ENCODE data around the gene OBI1. TPM values are rescaled to one million over a fixed set of nuclear protein-coding genes. Genes with fewer than 3 reads are reported as not detected.
A peak's percentile ranks its signal among the peaks of the same experiment; 100 is the strongest.

The OBI1 gene
- total RNA-seq, 2 donors from 2014 or later = 16.7 to 28.6 TPM

GRCh38 chr13:78660495-78660857, 1.5 kb upstream of the OBI1 start:
- H3K9me3 ChIP-seq (ENCODE audit: control insufficient read depth, low read length) = no peaks in the 10 kb centered on the region
- peaks cover 6% of the 10 kb centered on the region for H3K36me3 Mint-ChIP-seq (ENCODE audit: low read depth)
- H3K4me1 ChIP-seq (ENCODE audit: control insufficient read depth, insufficient read depth, low read length) = no peaks in the 10 kb centered on the region
- 93 to 100% methylated on average over 1 to 3 of the region's 4 CpGs for WGBS, 2 experiments (ENCODE audit: insufficient coverage in 1 of 2, insufficient read length in 1 of 2)
- no peak overlapping the region for H3K27ac ChIP-seq (ENCODE audit: low read depth, low read length)
- DNase-seq = no peak
- no peaks in the 10 kb centered on the region for H3K27me3 ChIP-seq (ENCODE audit: control insufficient read depth, insufficient read depth, low read length, poor library complexity, severe bottlenecking)
- no peaks in the 10 kb centered on the region for H3K36me3 ChIP-seq (ENCODE audit: control insufficient read depth, insufficient read depth, low read length)
- H3K9ac ChIP-seq (ENCODE audit: extremely low read depth, low read length, poor library complexity, severe bottlenecking) = no peak overlapping the region
- H3K27me3 Mint-ChIP-seq (ENCODE audit: insufficient read depth) = peaks cover 36% of the 10 kb centered on the region
- H3K4me3 Mint-ChIP-seq = no peak overlapping the region
- no peak for TF ChIP-seq CTCF (conservative IDR thresholded peaks at IDR 0.05)
- peaks cover 5% of the 10 kb centered on the region for H3K9me3 Mint-ChIP-seq
- H3K4me1 Mint-ChIP-seq = peaks cover 36% of the 10 kb centered on the region
- H3K4me3 ChIP-seq (ENCODE audit: low read length) = no peak overlapping the region
- no peak overlapping the region for H3K27ac Mint-ChIP-seq

DNA sequence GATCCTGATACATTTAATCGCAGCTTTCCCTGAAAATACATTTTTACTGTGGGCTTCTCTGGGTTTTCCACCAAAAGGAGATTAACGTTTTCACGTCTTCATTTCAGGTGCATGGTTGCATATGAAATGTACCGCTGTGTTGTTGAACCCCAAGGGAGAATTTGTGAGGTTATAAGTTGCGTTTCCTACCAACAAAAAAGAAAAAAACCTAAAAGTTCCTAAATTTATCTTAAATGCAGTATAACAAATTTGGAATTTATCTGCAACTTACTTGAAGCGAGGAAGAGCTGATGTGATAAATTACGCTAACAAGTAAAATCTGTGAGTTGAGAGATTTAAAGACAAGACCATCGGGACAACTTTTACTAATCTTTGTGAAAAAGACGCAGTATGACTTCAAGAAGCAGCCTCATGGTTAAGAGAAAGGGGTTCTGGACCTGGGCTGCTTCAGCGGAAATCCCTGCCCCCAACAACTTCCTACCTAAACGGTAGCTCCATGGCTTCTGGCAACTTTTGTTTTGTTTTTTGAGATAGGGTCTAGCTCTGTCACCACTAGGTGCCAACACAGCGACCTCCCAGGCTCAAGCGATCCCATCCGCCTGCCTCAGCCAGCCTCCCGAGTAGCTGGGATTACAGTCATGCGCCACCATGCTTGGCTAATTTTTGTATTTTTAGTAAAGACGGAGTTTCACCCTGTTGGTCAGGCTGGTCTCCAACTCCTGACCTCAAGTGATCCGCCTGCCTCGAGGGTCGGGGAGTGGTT, 958 bp upstream of the OBI1 start:
- Mint-ChIP-seq H3K4me3 (peak overlapping the region; percentile 93), H3K36me3 (ENCODE audit: low read depth) (peaks cover 10% of the 10 kb centered on the region)
- no peak overlapping the region for H3K9ac ChIP-seq (ENCODE audit: extremely low read depth, low read length, poor library complexity, severe bottlenecking)

GRCh38 chr13:78659450-78659730, 435 bp upstream of the OBI1 start:
- Histone ChIP-seq H3K4me1 (ENCODE audit: control insufficient read depth, insufficient read depth, low read length) (no peaks in the 10 kb centered on the region), H3K27ac (ENCODE audit: low read depth, low read length) (no peak overlapping the region), H3K9ac (ENCODE audit: extremely low read depth, low read length, poor library complexity, severe bottlenecking) (no peak overlapping the region), H3K27me3 (ENCODE audit: control insufficient read depth, insufficient read depth, low read length, poor library complexity, severe bottlenecking) (no peaks in the 10 kb centered on the region), H3K36me3 (ENCODE audit: control insufficient read depth, insufficient read depth, low read length) (no peaks in the 10 kb centered on the region), H3K9me3 (ENCODE audit: control insufficient read depth, low read length) (no peaks in the 10 kb centered on the region), H3K4me3 (ENCODE audit: low read length) (no peak overlapping the region)
- H3K4me1 Mint-ChIP-seq = peaks cover 34% of the 10 kb centered on the region
- peaks cover 10% of the 10 kb centered on the region for H3K36me3 Mint-ChIP-seq (ENCODE audit: low read depth)
- no peak overlapping the region for H3K27ac Mint-ChIP-seq
- DNase-seq = no peak
- H3K4me3 Mint-ChIP-seq = peak overlapping the region; percentile 93
- peaks cover 44% of the 10 kb centered on the region for H3K27me3 Mint-ChIP-seq (ENCODE audit: insufficient read depth)
- H3K9me3 Mint-ChIP-seq = no peaks in the 10 kb centered on the region
- 83 to 92% methylated on average over 2 to 7 of the region's 8 CpGs for WGBS, 2 experiments (ENCODE audit: insufficient coverage in 1 of 2, insufficient read length in 1 of 2)
- TF ChIP-seq CTCF (conservative IDR thresholded peaks at IDR 0.05) = no peak

More for the DNA sequence above, 958 bp upstream of the OBI1 start:
- Mint-ChIP-seq H3K9me3 (peaks cover 1% of the 10 kb centered on the region), H3K27ac (no peak overlapping the region), H3K4me1 (peaks cover 39% of the 10 kb centered on the region), H3K27me3 (ENCODE audit: insufficient read depth) (peaks cover 41% of the 10 kb centered on the region)
- Histone ChIP-seq H3K9me3 (ENCODE audit: control insufficient read depth, low read length) (no peaks in the 10 kb centered on the region), H3K36me3 (ENCODE audit: control insufficient read depth, insufficient read depth, low read length) (no peaks in the 10 kb centered on the region), H3K27me3 (ENCODE audit: control insufficient read depth, insufficient read depth, low read length, poor library complexity, severe bottlenecking) (no peaks in the 10 kb centered on the region), H3K4me3 (ENCODE audit: low read length) (no peak overlapping the region), H3K27ac (ENCODE audit: low read depth, low read length) (no peak overlapping the region), H3K4me1 (ENCODE audit: control insufficient read depth, insufficient read depth, low read length) (no peaks in the 10 kb centered on the region)
- peak; percentile 68 for DNase-seq
- peak; percentile 35 for TF ChIP-seq CTCF (conservative IDR thresholded peaks at IDR 0.05)
- 88 to 91% methylated on average over 12 to 20 of the region's 20 CpGs for WGBS, 2 experiments (ENCODE audit: insufficient coverage in 1 of 2, insufficient read length in 1 of 2)

Data from endodermal cell (in vitro differentiated cells).